Transverse colon (tissue), 4 donors: ENCODE data around the gene MAGI1. TPM values are rescaled to one million over a fixed set of nuclear protein-coding genes. Genes with fewer than 3 reads are reported as not detected.

Experiments
- DNase-seq: peaks from one replicate; pipeline ENCODE4 v3.0.0-alpha.2; 2019
- H3K27ac ChIP-seq, 4 donors: fragments of 200-600 bp; sonication (generic); 2 replicates each; pipeline ENCODE4 v1.5.1; 2016 to 2018; ENCODE audit warnings: inconsistent platforms in 4 of 4
- H3K27me3 ChIP-seq: fragments of 200-600 bp; sonication (generic); 2 replicates; pipeline ENCODE4 v1.5.1; 2017; ENCODE audit warnings: inconsistent platforms
- H3K36me3 ChIP-seq, 4 donors: fragments of 200-600 bp; sonication (generic); 2 replicates each; pipeline ENCODE4 v1.5.1; 2017 to 2019; ENCODE audit warnings: inconsistent platforms in 4 of 4
- H3K4me1 ChIP-seq, 4 donors: fragments of 200-600 bp; sonication (generic); 2 replicates each; pipeline ENCODE4 v1.5.1; 2017 to 2020; ENCODE audit warnings: inconsistent platforms in 4 of 4
- H3K4me3 ChIP-seq, 4 donors: fragments of 200-600 bp; sonication (generic); 1 replicate in 1 of 4; 2 replicates in 3 of 4; pipeline versions ENCODE4 v1.5.1 to v1.6.1; 2017 to 2019; ENCODE audit warnings: inconsistent platforms in 4 of 4
- H3K9me3 ChIP-seq, 2 donors: fragments of 200-600 bp; sonication (generic); 2 replicates each; pipeline ENCODE4 v1.5.1; 2017 to 2019; ENCODE audit warnings: inconsistent platforms in 2 of 2
- CTCF ChIP-seq, 5 experiments: fragments of 200-600 bp in 3 of 5; fragments of 450-650 bp in 2 of 5; sonication (generic) in 3 of 5; IDR thresholded peaks; 1 replicate in 2 of 5; 2 replicates in 3 of 5; pipeline ENCODE4 v1.5.1; 2016 to 2017; ENCODE audit warnings: antibody characterized with exemption in 5 of 5, inconsistent platforms in 3 of 5, mild to moderate bottlenecking in 2 of 5, moderate library complexity in 1 of 5
- EP300 ChIP-seq: sonication (generic); formaldehyde crosslinking; IDR thresholded peaks from one replicate; pipeline ENCODE4 v1.6.1; 2017; ENCODE audit warnings: antibody characterized with exemption, low read depth
- POLR2A ChIP-seq: fragments of 450-650 bp; IDR thresholded peaks from one replicate; pipeline ENCODE4 v1.6.1; 2016; ENCODE audit warnings: antibody characterized with exemption, mild to moderate bottlenecking, moderate library complexity
- POLR2AphosphoS5 ChIP-seq, 3 donors: sonication (generic); formaldehyde crosslinking; IDR thresholded peaks; one replicate each; pipeline ENCODE4 v1.6.1; 2016; ENCODE audit warnings: antibody characterized with exemption in 3 of 3
- WGBS, 2 donors: methylation state at CpG; one replicate each; pipeline ENCODE4 v1.1.5; 2018; ENCODE audit warnings: low coverage in 1 of 2; 5-methylcytosine and 5-hydroxymethylcytosine counted together
- in situ Hi-C, 4 donors: fragments of 200-750 bp; cut with MboI; loops; one replicate each; pipeline versions ENCODE4 v1.15.0 to v1.15.1; 2017; ENCODE audit warnings: low sequenced_read_pairs in 3 of 4, low pct_ligation_motif_present in 1 of 4, low pct_unique_long_range_greater_than_20kb in 1 of 4
- intact Hi-C: fragments of 100-400 bp; cut with DNase I; formaldehyde crosslinking; loops from one replicate; pipeline ENCODE4 v1.15.1; 2023; ENCODE audit warnings: low total_unique reads
- total RNA-seq, 4 donors: library from RNA; depleted of rRNA; stranded (reverse); fragments of >200 nt; gene quantifications; one replicate each; pipeline ENCODE4 v1.1.0, GENCODE V29; 2016

The MAGI1 gene
- total RNA-seq, 4 donors from 2014 or later: 50.8 to 190 (median 67.4) TPM

GRCh38 chr3:65671004-65671403 is 367.7 kb downstream of the MAGI1 start:
- Histone ChIP-seq H3K36me3 (no peaks in the 10 kb centered on the region), H3K9me3 (no peaks in the 10 kb centered on the region), H3K27ac (no peak overlapping the region), H3K4me3 (no peak overlapping the region), H3K27me3 (no peaks in the 10 kb centered on the region), H3K4me1 (no peaks in the 10 kb centered on the region)
- TF ChIP-seq CTCF (IDR thresholded peaks at IDR 0.05) (no peak), POLR2AphosphoS5 (IDR thresholded peaks at IDR 0.05) (no peak), POLR2A (no peak)
- in situ Hi-C loops: no loop called here
- intact Hi-C loops: no loop called here
- DNase-seq: no peak
- WGBS, 2 donors: 86 to 100% methylated on average over 1 to 3 of the region's 3 CpGs

- no peak for TF ChIP-seq CTCF (IDR thresholded peaks at IDR 0.05)
- TF ChIP-seq POLR2A: no peak
- no peak for TF ChIP-seq EP300
- TF ChIP-seq POLR2AphosphoS5 (IDR thresholded peaks at IDR 0.05): no peak
- in situ Hi-C loops: no loop called here
- WGBS, 2 donors: 71 to 76% methylated on average over 4 to 5 of the region's 5 CpGs
- Histone ChIP-seq H3K36me3 (no peaks in the 10 kb centered on the region), H3K4me3 (no peak overlapping the region), H3K27ac (no peak overlapping the region), H3K9me3 (no peaks in the 10 kb centered on the region), H3K4me1 (no peaks in the 10 kb centered on the region), H3K27me3 (no peaks in the 10 kb centered on the region)
- DNase-seq: no peak
- intact Hi-C loops: no loop called here
These were observed 369.4 kb downstream of the MAGI1 start for GRCh38 chr3:65669163-65669875.

GRCh38 chr3:65667963-65668362 is 370.8 kb downstream of the MAGI1 start:
- in situ Hi-C loops: no loop called here
- Histone ChIP-seq H3K27ac (no peak overlapping the region), H3K27me3 (no peaks in the 10 kb centered on the region), H3K4me1 (no peaks in the 10 kb centered on the region), H3K9me3 (no peaks in the 10 kb centered on the region), H3K4me3 (no peak overlapping the region), H3K36me3 (no peaks in the 10 kb centered on the region)
- 94 to 100% methylated on average over 2 to 4 of the region's 4 CpGs for WGBS, 2 donors
- TF ChIP-seq EP300 (no peak), CTCF (IDR thresholded peaks at IDR 0.05) (no peak), POLR2AphosphoS5 (IDR thresholded peaks at IDR 0.05) (no peak), POLR2A (no peak)
- DNase-seq: no peak
- intact Hi-C loops: no loop called here

GRCh38 chr3:65666448-65667091 is 372.1 kb downstream of the MAGI1 start:
- Histone ChIP-seq H3K27ac (no peak overlapping the region), H3K36me3 (no peaks in the 10 kb centered on the region), H3K9me3 (no peaks in the 10 kb centered on the region), H3K4me1 (no peaks in the 10 kb centered on the region), H3K4me3 (no peak overlapping the region), H3K27me3 (no peaks in the 10 kb centered on the region)
- in situ Hi-C loops: no loop called here
- TF ChIP-seq EP300 (no peak), CTCF (IDR thresholded peaks at IDR 0.05) (no peak), POLR2AphosphoS5 (IDR thresholded peaks at IDR 0.05) (no peak), POLR2A (no peak)
- DNase-seq: no peak
- intact Hi-C loops: no loop called here
- WGBS, 2 donors: 89 to 90% methylated on average over 3 to 6 of the region's 6 CpGs
